ENCODE measurements around the gene HOXB9.
A peak's percentile ranks its signal among the peaks of the same experiment; 100 is the strongest.

HOXB9 gene

GRCh38 chr17:48647963-48648245 is 21.7 kb upstream of the HOXB9 start:
- Histone ChIP-seq H3K9me3 (replicated peaks; ENCODE audit: insufficient read depth, low read length) (no peaks in the 10 kb centered on the region), H2AFZ (ENCODE audit: low read length) (peak overlapping the region; percentile 85), H3K27me3 (replicated peaks; ENCODE audit: insufficient read depth, low read length) (peaks cover 4% of the 10 kb centered on the region; the same call in 1 of the 2 replicates), H3K9ac (ENCODE audit: low read length) (peak overlapping the region; percentile 65), H3K36me3 (replicated peaks; ENCODE audit: insufficient read depth, low read length) (no peaks in the 10 kb centered on the region), H4K20me1 (ENCODE audit: insufficient read depth, low read length) (no peaks in the 10 kb centered on the region), H3K27ac (ENCODE audit: low read length) (peak overlapping the region; percentile 28; the same call in 1 of the 2 replicates), H3K4me2 (ENCODE audit: low read depth, low read length) (peak overlapping the region; percentile 78), H3K79me2 (ENCODE audit: low read length) (no peaks in the 10 kb centered on the region), H3K4me3 (ENCODE audit: low read length) (peak overlapping the region; percentile 54), H3K4me1 (ENCODE audit: low read length) (peaks cover 7% of the 10 kb centered on the region; the same call in 1 of the 2 replicates), H3K9me2 (replicated peaks; ENCODE audit: insufficient read depth, low read length) (no peaks in the 10 kb centered on the region), H3F3A (ENCODE audit: insufficient read depth, low read length) (0 out of 2 replicates have a peak, but pooled peaks cover 3% of the 10 kb centered on the region)
- TF ChIP-seq EZH2phosphoT487 (IDR thresholded peaks at IDR 0.05; ENCODE audit: low read length) (no peak), CTCF (IDR thresholded peaks at IDR 0.05; ENCODE audit: low read length) (no peak), EZH2 (optimal IDR thresholded peaks at IDR 0.05; ENCODE audit: low read depth, low read length) (no peak)
- DNase-seq = no peak

GRCh38 chr17:48647103-48647962 is 21.2 kb upstream of the HOXB9 start:
- 0 out of 2 replicates have a peak, but pooled peaks have one; percentile 4 for TF ChIP-seq CTCF (IDR thresholded peaks at IDR 0.05; ENCODE audit: low read length)
- no peak for TF ChIP-seq EZH2 (optimal IDR thresholded peaks at IDR 0.05; ENCODE audit: low read depth, low read length)
- H4K20me1 ChIP-seq (ENCODE audit: insufficient read depth, low read length) = no peaks in the 10 kb centered on the region
- H3K9ac ChIP-seq (ENCODE audit: low read length) = peak overlapping the region; percentile 65
- no peaks in the 10 kb centered on the region for H3K9me3 ChIP-seq (replicated peaks; ENCODE audit: insufficient read depth, low read length)
- H2AFZ ChIP-seq (ENCODE audit: low read length) = peak overlapping the region; percentile 85
- peaks cover 5% of the 10 kb centered on the region; the same call in 1 of the 2 replicates for H3K4me1 ChIP-seq (ENCODE audit: low read length)
- H3K27ac ChIP-seq (ENCODE audit: low read length) = peak overlapping the region; percentile 28; the same call in 1 of the 2 replicates
- DNase-seq = peak; percentile 70
- H3K9me2 ChIP-seq (replicated peaks; ENCODE audit: insufficient read depth, low read length) = no peaks in the 10 kb centered on the region
- H3K4me3 ChIP-seq (ENCODE audit: low read length) = peak overlapping the region; percentile 54
- 0 out of 2 replicates have a peak, but pooled peaks cover 3% of the 10 kb centered on the region for H3F3A ChIP-seq (ENCODE audit: insufficient read depth, low read length)
- peak overlapping the region; percentile 78 for H3K4me2 ChIP-seq (ENCODE audit: low read depth, low read length)
- no peaks in the 10 kb centered on the region for H3K36me3 ChIP-seq (replicated peaks; ENCODE audit: insufficient read depth, low read length)
- peaks cover 6% of the 10 kb centered on the region; the same call in 1 of the 2 replicates for H3K27me3 ChIP-seq (replicated peaks; ENCODE audit: insufficient read depth, low read length)
- H3K79me2 ChIP-seq (ENCODE audit: low read length) = no peaks in the 10 kb centered on the region

- Histone ChIP-seq H2AFZ (ENCODE audit: low read length) (peak overlapping the region; percentile 85), H3K27me3 (replicated peaks; ENCODE audit: insufficient read depth, low read length) (peaks cover 14% of the 10 kb centered on the region), H3K9me3 (replicated peaks; ENCODE audit: insufficient read depth, low read length) (no peaks in the 10 kb centered on the region), H3K9me2 (replicated peaks; ENCODE audit: insufficient read depth, low read length) (no peaks in the 10 kb centered on the region), H3K27ac (ENCODE audit: low read length) (no peak overlapping the region), H3K36me3 (replicated peaks; ENCODE audit: insufficient read depth, low read length) (no peaks in the 10 kb centered on the region), H3K9ac (ENCODE audit: low read length) (peak overlapping the region; percentile 65; the same call in 1 of the 2 replicates), H4K20me1 (ENCODE audit: insufficient read depth, low read length) (no peaks in the 10 kb centered on the region), H3K79me2 (ENCODE audit: low read length) (no peaks in the 10 kb centered on the region), H3K4me2 (ENCODE audit: low read depth, low read length) (peak overlapping the region; percentile 78; the same call in 1 of the 2 replicates), H3F3A (ENCODE audit: insufficient read depth, low read length) (0 out of 2 replicates have a peak, but pooled peaks cover 3% of the 10 kb centered on the region), H3K4me1 (ENCODE audit: low read length) (no peaks in the 10 kb centered on the region), H3K4me3 (ENCODE audit: low read length) (peak overlapping the region; percentile 44; the same call in 1 of the 2 replicates)
- no peak for DNase-seq
- no peak for TF ChIP-seq CTCF (IDR thresholded peaks at IDR 0.05; ENCODE audit: low read length)
- no peak for TF ChIP-seq EZH2 (optimal IDR thresholded peaks at IDR 0.05; ENCODE audit: low read depth, low read length)
These were observed 20.3 kb upstream of the HOXB9 start for GRCh38 chr17:48646183-48647102.

Measured in MM.1S (cell line).